Fibroblast of lung (primary cell): ENCODE measurements around the gene PALLD.

Experiments
- CTCF ChIP-seq, 2 donors: IDR thresholded peaks in 1 of 2; conservative IDR thresholded peaks in 1 of 2; 1 replicate in 1 of 2; 2 replicates in 1 of 2; pipeline ENCODE4 v1.5.1; 2011 to 2012; ENCODE audit warnings: low read length in 2 of 2, control low read depth in 1 of 2, inconsistent platforms in 1 of 2, low read depth in 1 of 2, mild to moderate bottlenecking in 1 of 2
- EZH2 ChIP-seq: IDR thresholded peaks from 2 replicates; pipeline ENCODE4 v1.5.1; 2012; ENCODE audit warnings: low read length, control low read depth, mild to moderate bottlenecking; ENCODE audit errors: missing control alignments

- no peak for TF ChIP-seq EZH2
- no peak for TF ChIP-seq CTCF (conservative IDR thresholded peaks at IDR 0.05 in 1 of 2, IDR thresholded peaks at IDR 0.05 in 1 of 2; ENCODE audit: low read depth in 1 of 2, low read length in 2 of 2)
Observed at GRCh38 chr4:168679397-168679796, 182.5 kb downstream of the PALLD start.
